ENCODE measurements around the gene TBX20. TPM values are rescaled to one million over a fixed set of nuclear protein-coding genes. Genes with fewer than 3 reads are reported as not detected.

TBX20 gene
- total RNA-seq, 4 donors from 2014 or later, result not detected

DNA sequence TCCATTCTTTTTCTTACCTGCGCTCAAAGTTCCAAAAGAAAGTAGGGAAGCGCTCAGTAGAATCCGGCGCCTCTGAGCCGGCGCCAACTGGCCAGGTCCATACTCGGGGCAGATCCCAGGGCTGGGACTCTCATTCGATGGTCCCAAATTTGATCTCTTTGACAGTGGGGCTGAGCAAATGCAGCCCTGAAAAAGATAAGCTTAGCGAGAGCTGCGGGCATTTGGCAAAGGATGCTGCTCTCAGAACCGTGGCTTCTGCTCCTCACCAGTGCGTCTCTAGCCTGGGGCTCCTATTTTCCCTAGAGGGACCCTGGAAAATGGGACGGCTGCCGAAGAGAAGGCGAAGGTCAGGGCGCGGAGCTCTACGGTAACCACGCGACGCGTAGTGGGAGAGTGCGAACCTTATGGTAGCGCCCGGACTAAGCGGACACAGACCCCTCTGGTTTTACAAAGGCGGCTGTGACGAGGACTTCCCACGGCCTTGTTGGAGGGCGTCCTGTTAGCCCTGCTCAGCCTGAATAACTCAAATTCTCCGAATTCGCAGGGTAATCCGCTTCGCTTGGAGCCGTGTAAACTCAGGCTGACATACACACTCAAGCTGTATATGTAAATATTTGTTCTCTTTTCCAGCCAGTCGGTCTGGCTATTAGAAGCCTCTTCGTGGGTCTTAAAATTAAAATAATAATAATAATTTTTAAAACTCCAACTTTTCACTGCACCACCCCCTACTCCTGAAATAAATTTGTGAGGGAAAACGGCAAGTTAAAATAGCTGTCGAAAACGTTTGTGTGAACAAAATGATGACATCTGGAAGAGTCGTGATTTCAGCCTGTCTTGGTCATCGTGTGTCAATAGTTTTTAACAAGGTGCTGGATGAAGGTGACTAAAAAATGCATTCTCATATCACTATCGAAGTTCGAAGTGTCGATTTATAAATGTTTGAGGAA, 869 bp upstream of the TBX20 start:
- Histone ChIP-seq H3K36me3 (no peaks in the 10 kb centered on the region), H3K4me3 (peak overlapping the region; percentile 46), H3K4me1 (peaks cover 42% of the 10 kb centered on the region), H3K27me3 (peaks cover 100% of the 10 kb centered on the region), H3K27ac (no peak overlapping the region), H3K9me3 (no peaks in the 10 kb centered on the region)
- no peak for DNase-seq (ENCODE audit: low spot score in 2 of 2)
- TF ChIP-seq, protein P1, sequence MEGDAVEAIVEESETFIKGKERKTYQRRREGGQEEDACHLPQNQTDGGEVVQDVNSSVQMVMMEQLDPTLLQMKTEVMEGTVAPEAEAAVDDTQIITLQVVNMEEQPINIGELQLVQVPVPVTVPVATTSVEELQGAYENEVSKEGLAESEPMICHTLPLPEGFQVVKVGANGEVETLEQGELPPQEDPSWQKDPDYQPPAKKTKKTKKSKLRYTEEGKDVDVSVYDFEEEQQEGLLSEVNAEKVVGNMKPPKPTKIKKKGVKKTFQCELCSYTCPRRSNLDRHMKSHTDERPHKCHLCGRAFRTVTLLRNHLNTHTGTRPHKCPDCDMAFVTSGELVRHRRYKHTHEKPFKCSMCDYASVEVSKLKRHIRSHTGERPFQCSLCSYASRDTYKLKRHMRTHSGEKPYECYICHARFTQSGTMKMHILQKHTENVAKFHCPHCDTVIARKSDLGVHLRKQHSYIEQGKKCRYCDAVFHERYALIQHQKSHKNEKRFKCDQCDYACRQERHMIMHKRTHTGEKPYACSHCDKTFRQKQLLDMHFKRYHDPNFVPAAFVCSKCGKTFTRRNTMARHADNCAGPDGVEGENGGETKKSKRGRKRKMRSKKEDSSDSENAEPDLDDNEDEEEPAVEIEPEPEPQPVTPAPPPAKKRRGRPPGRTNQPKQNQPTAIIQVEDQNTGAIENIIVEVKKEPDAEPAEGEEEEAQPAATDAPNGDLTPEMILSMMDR (IDR thresholded peaks at IDR 0.05), result no peak
- TF ChIP-seq POLR2AphosphoS5 (IDR thresholded peaks at IDR 0.05), result no peak
- no peak for TF ChIP-seq POLR2A (IDR thresholded peaks at IDR 0.05)
- TF ChIP-seq EP300 (IDR thresholded peaks at IDR 0.05), result no peak
- WGBS, result 12% methylated on average over 41 of the region's 45 CpGs

DNA sequence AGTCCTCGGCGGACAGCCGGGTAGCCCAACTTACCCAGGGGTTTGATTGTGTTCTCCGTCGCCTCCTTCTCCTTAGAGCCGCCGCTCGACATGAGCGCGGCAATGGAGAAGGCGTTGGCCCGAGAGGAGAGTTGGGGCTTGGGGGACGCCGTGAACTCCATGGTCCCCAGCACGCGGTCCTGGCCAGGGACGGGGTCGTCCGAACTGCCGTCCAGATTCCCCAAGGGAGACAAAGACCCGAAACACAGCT, 515 bp downstream of the TBX20 start:
- Histone ChIP-seq H3K27me3 (peaks cover 100% of the 10 kb centered on the region), H3K9me3 (no peaks in the 10 kb centered on the region), H3K4me1 (peaks cover 35% of the 10 kb centered on the region), H3K36me3 (no peaks in the 10 kb centered on the region), H3K27ac (no peak overlapping the region), H3K4me3 (peak overlapping the region; percentile 46)
- TF ChIP-seq, protein P1 (IDR thresholded peaks at IDR 0.05), result no peak
- TF ChIP-seq POLR2A (IDR thresholded peaks at IDR 0.05), result no peak
- no peak for DNase-seq (ENCODE audit: low spot score in 2 of 2)
- WGBS, result 14% methylated on average over 4 of the region's 21 CpGs

DNA sequence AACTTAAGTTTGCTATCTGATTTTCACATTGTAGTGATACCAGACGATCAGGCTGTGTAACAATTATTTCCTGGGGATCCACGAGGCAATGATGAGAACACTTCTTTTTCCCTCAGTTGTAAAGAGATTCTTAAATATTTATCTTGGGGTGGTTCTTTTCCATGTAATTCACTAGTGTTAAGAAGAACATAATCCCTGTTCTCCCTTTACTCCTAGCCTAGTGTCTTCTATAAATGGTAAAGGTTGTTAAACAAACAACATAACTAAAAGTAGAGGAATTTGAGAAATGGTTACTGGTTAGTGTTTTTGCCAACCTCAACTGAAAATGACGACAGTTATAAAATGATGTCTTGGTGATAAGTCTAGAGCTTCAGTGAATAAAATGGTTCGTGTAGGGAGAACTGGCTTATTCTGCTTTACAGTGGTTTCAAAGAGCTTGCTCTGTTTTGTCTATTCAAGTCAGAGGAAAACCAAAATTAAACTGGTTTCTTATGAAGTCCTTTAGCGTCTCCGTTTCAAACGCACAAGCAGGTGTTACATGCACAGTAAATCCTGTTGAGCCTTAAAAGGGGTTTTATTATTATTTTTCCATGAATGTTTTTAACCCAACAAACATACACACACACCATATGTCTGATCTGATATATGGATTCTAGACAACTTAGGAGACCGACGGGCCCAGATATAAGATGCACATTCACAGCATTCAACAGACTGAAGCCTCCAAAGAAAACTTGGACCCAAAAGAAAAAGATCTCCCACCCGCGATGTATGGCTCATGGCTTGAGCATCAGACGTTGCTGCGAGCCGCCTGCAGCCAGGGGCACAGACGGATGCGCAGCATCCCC, 1.1 kb downstream of the TBX20 start:
- Histone ChIP-seq H3K4me1 (peaks cover 29% of the 10 kb centered on the region), H3K27me3 (peaks cover 100% of the 10 kb centered on the region), H3K27ac (no peak overlapping the region), H3K4me3 (no peak overlapping the region), H3K36me3 (no peaks in the 10 kb centered on the region), H3K9me3 (no peaks in the 10 kb centered on the region)
- no peak for DNase-seq (ENCODE audit: low spot score in 2 of 2)
- TF ChIP-seq, protein P1 (IDR thresholded peaks at IDR 0.05), result no peak
- TF ChIP-seq EP300 (IDR thresholded peaks at IDR 0.05), result no peak
- TF ChIP-seq POLR2A (IDR thresholded peaks at IDR 0.05), result no peak
- TF ChIP-seq POLR2AphosphoS5 (IDR thresholded peaks at IDR 0.05), result no peak
- WGBS, result 12% methylated on average over 16 of the region's 16 CpGs

DNA sequence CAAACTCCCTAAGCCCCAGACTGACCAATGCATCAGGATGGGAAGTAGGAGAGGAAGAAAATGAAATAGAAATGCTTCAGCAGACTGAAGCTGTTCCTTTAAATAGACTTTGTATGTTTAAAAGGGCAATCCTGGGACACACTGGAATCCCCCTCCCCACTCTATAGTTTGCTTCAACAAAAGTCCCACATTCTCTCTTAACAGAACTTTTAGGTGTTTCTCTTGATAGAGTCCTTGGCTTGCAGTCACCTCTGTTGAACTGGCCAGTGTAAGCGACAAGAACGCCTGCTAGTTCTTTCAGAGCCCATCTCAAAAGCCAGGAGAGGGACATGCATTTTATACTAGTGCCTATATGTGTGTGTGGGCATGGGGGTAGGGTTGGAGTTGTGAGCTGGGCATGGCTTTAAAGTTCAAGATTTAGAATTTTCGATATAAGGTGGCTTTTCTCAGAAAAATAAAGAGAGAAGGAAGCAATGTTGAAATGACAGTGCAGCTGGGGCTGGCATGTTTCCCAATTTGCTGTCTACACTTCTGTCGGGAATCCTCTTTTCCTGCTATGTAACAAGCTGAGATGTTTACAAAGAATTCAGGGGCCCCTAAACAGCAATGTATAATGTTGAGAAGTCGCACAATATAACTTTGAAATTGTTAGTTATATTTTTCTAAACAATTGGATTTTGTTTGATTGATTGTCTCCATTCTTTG, 2.1 kb downstream of the TBX20 start:
- H3K27me3 ChIP-seq, result peaks cover 100% of the 10 kb centered on the region
- peaks cover 18% of the 10 kb centered on the region for H3K4me1 ChIP-seq
- WGBS, result 26% methylated on average over 5 of the region's 5 CpGs
- TF ChIP-seq POLR2A (IDR thresholded peaks at IDR 0.05) (no peak), POLR2AphosphoS5 (IDR thresholded peaks at IDR 0.05) (no peak)
- H3K4me3 ChIP-seq, result no peak overlapping the region
- no peak for DNase-seq (ENCODE audit: low spot score in 2 of 2)
- no peaks in the 10 kb centered on the region for H3K9me3 ChIP-seq
- no peak overlapping the region for H3K27ac ChIP-seq
- no peaks in the 10 kb centered on the region for H3K36me3 ChIP-seq

DNA sequence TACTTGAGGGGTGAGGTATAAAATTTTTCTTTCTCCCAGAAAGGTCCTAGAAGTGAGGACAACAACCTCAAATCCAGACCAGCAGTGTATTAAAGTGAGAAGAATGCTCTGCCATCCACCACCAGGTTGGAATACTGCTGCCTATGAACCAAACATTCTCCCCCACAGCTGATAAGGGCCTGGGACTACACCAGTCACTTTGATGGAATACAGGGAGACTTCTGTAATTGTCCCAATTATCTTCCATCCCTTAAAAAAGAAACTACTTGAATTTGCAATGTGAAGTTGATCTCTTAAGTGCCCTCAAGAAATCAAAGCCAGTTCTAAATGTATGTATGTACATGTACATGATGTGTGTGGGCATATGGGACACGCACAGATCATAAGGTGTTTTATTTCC, 3.0 kb downstream of the TBX20 start:
- no peak overlapping the region for H3K4me3 ChIP-seq
- H3K4me1 ChIP-seq, result peaks cover 18% of the 10 kb centered on the region
- peaks cover 100% of the 10 kb centered on the region for H3K27me3 ChIP-seq
- H3K36me3 ChIP-seq, result no peaks in the 10 kb centered on the region
- 39% methylated on average over 1 of the region's 1 CpG for WGBS
- no peak overlapping the region for H3K27ac ChIP-seq
- H3K9me3 ChIP-seq, result no peaks in the 10 kb centered on the region
- DNase-seq (ENCODE audit: low spot score in 2 of 2), result no peak
- TF ChIP-seq, protein P1 (IDR thresholded peaks at IDR 0.05), result no peak
- TF ChIP-seq POLR2A (IDR thresholded peaks at IDR 0.05), result no peak
